Measurements from ENCODE around the gene SLC12A7. TPM values are rescaled to one million over a fixed set of nuclear protein-coding genes. Genes with fewer than 3 reads are reported as not detected.

SLC12A7 gene
- total and polyA plus RNA-seq, 11 donors, result 66.3 to 159 (median 128) TPM

DNA sequence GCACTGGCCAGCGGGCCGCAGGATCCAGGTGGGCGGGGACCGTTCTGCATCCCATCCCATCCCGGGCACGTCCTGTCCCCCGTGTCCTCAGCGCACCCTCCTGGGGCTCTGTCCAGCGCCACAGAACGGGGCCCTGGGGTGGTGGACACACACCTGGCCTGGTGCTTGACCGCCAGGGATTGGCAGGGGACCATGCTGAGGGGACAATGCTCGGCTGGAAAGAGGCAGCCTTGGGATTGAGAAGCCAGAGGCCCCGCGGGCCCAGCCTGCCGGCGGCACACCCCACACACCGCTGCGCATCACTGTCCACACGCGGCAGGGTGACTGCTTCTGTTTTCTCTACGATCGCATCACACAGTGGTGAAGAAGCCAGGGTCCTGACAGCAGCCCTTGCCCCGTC lies 33.0 kb downstream of the SLC12A7 start:
- 91 to 94% (median 92%) methylated on average over 21 to 23 of the region's 23 CpGs for WGBS, 4 donors
- H3K4me1 ChIP-seq, result peaks cover 0 to 5% (median 0%) of the 10 kb centered on the region in 12 donors
- ATAC-seq (no peak), DNase-seq (no peak)
- H3K9me3 ChIP-seq, result no peaks in the 10 kb centered on the region
- TF ChIP-seq, protein P1, sequence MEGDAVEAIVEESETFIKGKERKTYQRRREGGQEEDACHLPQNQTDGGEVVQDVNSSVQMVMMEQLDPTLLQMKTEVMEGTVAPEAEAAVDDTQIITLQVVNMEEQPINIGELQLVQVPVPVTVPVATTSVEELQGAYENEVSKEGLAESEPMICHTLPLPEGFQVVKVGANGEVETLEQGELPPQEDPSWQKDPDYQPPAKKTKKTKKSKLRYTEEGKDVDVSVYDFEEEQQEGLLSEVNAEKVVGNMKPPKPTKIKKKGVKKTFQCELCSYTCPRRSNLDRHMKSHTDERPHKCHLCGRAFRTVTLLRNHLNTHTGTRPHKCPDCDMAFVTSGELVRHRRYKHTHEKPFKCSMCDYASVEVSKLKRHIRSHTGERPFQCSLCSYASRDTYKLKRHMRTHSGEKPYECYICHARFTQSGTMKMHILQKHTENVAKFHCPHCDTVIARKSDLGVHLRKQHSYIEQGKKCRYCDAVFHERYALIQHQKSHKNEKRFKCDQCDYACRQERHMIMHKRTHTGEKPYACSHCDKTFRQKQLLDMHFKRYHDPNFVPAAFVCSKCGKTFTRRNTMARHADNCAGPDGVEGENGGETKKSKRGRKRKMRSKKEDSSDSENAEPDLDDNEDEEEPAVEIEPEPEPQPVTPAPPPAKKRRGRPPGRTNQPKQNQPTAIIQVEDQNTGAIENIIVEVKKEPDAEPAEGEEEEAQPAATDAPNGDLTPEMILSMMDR (IDR thresholded peaks at IDR 0.05), result no peak
- TF ChIP-seq POLR2A (IDR thresholded peaks at IDR 0.05), result no peak
- H3K27me3 ChIP-seq, result no peaks in the 10 kb centered on the region
- intact Hi-C loops (cut with DNase I), result no loop called here
- no peak overlapping the region for H3K27ac ChIP-seq
- peaks cover 0 to 91% (median 86%) of the 10 kb centered on the region in 9 donors for H3K36me3 ChIP-seq
- H3K4me3 ChIP-seq, result no peak overlapping the region

DNA sequence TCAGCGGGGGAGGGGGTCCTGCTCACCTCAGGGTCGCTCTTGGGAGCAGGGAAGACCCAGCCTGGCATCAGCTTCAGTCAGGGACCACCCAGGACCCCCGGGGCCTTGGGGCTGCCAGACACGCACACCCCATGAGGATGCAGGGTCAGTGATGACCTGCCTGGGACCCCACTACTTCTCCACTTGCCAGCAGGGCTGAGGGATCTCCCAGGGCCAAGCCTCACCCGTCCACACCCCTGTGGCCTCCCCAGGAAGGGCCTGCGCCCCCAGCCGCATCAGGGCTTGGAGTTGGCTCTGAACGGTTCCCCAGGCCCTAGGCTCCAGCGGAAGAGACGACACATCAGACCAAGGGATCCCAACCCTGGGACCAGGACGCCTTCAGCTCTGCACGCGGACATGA lies 33.7 kb downstream of the SLC12A7 start:
- H3K4me1 ChIP-seq, result peaks cover 0 to 5% (median 0%) of the 10 kb centered on the region in 12 donors
- no peak for DNase-seq
- intact Hi-C loops (cut with DNase I), result no loop called here
- no peak for ATAC-seq
- no peak overlapping the region for H3K4me3 ChIP-seq
- no peaks in the 10 kb centered on the region for H3K27me3 ChIP-seq
- TF ChIP-seq, protein P1 (IDR thresholded peaks at IDR 0.05), result no peak
- TF ChIP-seq POLR2A (IDR thresholded peaks at IDR 0.05), result no peak
- 95 to 100% (median 97%) methylated on average over 10 to 13 of the region's 13 CpGs for WGBS, 4 donors
- no peak overlapping the region for H3K27ac ChIP-seq
- H3K36me3 ChIP-seq, result peaks cover 0 to 91% (median 86%) of the 10 kb centered on the region in 9 donors
- H3K9me3 ChIP-seq, result no peaks in the 10 kb centered on the region

DNA sequence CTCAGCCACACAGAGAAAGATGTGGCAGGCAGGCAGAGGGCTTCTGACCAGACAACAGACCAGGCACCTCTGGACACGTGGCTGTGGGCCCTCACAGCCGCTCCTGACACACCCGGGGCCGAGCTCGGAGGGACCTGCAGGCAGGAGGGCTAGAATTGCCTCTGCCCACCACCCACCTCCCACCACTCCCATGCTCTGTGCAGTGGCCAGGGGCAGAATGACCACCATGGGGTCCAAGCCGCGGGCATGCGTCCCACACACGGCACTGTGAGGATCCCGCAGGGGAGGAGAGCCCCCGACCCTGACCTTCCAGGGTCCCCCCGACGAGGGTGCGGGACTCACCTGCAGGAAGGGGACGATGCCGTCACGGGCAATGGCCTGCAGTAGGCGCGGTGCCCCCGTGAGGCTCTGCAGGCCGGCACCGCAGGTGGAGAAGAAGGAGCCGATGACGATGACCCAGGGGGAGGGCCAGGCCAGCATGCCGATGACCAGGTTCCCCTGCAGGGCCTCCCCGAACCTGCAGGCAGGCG lies 34.3 kb downstream of the SLC12A7 start:
- TF ChIP-seq POLR2A (IDR thresholded peaks at IDR 0.05), result no peak
- TF ChIP-seq, protein P1 (IDR thresholded peaks at IDR 0.05), result no peak
- 93 to 96% (median 95%) methylated on average over 9 to 27 of the region's 27 CpGs for WGBS, 4 donors
- DNase-seq (no peak), ATAC-seq (no peak)
- peaks cover 0 to 85% (median 83%) of the 10 kb centered on the region in 9 donors for H3K36me3 ChIP-seq
- peaks cover 0 to 5% (median 0%) of the 10 kb centered on the region in 12 donors for H3K4me1 ChIP-seq
- H3K4me3 ChIP-seq, result no peak overlapping the region
- no peaks in the 10 kb centered on the region for H3K27me3 ChIP-seq
- H3K9me3 ChIP-seq, result no peaks in the 10 kb centered on the region
- H3K27ac ChIP-seq, result no peak overlapping the region
- intact Hi-C loops (cut with DNase I), result no loop called here

DNA sequence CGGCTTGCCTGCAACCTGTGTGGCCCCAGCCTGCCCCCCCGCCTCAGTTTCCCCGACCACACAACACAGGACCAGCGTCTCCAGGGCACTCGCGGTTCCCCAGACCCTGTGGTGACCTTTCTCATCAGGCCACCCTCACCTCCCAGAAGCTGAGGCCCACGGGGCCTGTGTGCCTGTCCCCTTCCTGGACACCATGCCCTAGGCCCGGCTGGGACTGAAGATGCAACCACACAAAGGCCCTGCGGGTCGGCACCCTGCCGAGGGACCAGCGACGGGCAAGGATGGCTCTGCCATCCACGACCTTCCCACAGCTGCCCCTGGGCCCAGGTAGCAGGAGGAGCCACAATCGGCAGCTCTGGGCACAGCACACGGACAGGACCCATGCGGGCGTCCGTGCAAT lies 34.8 kb downstream of the SLC12A7 start:
- H3K27me3 ChIP-seq, result no peaks in the 10 kb centered on the region
- H3K27ac ChIP-seq, result no peak overlapping the region
- TF ChIP-seq, protein P1 (IDR thresholded peaks at IDR 0.05), result no peak
- TF ChIP-seq POLR2A (IDR thresholded peaks at IDR 0.05), result no peak
- peaks cover 0 to 85% (median 82%) of the 10 kb centered on the region in 9 donors for H3K36me3 ChIP-seq
- intact Hi-C loops (cut with DNase I), result no loop called here
- peaks cover 0 to 5% (median 0%) of the 10 kb centered on the region in 12 donors for H3K4me1 ChIP-seq
- H3K9me3 ChIP-seq, result no peaks in the 10 kb centered on the region
- 88 to 96% (median 93%) methylated on average over 10 to 19 of the region's 19 CpGs for WGBS, 4 donors
- DNase-seq (no peak), ATAC-seq (no peak)
- H3K4me3 ChIP-seq, result no peak overlapping the region

All from heart left ventricle (tissue), 16 donors.